Activated T-cell treated with anti-CD3 and anti-CD28 coated beads for 24 hours (primary cell): ENCODE results near the gene ITPR3.

Experiments used
- DNase-seq: peaks from one replicate; pipeline ENCODE4 v3.0.0-alpha.2; 2020; ENCODE audit warnings: low read depth

Gene ITPR3

DNA sequence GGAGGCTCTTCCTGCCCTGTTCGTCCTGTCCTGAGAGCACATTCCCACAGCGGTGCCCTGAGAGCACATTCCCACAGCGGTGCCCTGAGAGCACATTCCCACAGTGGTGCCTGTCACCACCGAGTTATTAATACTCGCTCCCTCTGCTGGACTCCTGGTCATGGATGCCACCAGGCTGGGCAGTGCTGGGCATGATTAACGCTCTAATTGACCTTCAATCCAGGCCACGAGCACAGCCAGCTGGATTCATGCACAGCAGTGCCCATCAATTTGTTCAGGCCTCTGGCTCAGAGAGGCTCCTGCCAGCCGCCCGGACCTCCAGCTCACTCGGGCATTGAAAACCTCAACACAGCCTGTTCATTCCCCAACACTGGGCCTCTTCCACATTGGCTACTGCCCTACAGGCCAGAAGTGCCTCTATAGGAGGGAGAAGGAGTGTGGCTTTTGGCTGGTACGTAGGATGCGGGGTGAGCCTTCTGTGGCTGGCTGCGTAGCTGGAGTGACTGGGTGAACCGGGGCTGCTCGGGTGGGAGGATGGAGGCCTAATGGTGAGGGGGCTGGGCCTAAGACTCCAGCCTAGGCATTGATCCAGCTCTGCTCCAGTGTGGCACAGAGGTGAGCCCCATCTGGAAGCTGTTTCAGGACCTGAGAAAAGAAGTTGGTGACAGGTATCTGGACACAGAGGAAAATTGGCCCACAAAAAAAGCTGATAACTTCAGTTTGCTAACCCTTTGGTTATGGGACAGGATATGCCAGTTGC is 116.3 kb downstream of the ITPR3 start:
- no peak for DNase-seq

DNA sequence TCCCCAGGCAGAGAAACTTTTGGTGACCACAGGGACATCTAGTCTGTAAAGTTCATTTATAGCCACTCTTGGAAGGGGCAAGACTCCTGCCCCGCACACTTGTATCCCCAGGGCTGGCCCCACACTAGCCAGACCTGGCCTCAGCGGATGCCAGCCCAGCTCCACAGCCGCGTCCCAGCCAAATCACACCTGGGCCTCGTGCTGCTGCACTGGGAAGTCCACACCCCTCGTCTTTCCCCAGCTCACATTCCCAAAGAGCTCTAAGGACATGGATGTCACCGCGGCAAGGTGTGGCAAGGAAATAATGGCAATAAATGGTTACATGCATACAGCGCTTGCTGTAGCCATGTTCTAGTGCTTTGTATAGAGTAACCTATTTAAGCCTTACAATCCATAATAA is 117.0 kb downstream of the ITPR3 start:
- DNase-seq = no peak

DNA sequence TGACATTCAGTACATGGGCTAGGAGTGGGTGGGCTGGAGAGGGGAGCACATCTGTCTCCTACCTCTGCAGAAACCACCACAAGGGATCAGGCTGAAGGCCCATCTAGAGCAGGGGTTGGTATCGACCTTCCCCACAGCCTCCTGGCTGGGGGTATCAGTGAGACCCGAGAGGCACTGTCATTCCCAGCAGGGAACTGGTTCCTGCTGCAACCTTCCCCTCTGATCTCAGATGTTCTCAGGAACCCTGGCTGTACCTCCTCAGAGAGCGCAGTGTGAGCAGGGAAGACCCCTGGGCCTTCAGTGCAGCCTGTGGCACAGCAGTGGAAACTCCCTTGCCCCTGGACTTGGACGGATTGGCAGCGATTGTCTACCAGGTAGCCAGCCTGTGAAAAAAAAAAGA is 117.8 kb downstream of the ITPR3 start:
- no peak for DNase-seq

DNA sequence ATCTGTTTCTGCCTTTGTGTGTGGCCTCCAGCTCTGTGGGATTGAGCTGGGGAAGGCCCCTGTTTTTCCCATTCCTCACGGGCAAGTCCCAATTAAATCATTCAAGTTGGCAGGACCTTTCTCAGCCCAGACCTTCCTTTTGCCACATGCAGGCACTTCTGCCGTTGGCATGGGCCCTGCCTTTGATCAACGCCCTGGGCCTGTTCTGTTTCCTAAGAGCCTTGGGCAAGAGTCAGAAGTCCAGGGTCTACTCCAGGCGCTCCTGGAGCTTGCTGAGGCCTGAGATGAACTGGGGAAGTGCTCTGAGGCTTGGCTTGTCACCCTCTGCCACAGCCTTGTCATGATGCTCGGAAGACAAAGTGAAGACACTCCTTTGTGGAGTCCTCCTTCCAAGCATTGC is 118.4 kb downstream of the ITPR3 start:
- DNase-seq = no peak

DNA sequence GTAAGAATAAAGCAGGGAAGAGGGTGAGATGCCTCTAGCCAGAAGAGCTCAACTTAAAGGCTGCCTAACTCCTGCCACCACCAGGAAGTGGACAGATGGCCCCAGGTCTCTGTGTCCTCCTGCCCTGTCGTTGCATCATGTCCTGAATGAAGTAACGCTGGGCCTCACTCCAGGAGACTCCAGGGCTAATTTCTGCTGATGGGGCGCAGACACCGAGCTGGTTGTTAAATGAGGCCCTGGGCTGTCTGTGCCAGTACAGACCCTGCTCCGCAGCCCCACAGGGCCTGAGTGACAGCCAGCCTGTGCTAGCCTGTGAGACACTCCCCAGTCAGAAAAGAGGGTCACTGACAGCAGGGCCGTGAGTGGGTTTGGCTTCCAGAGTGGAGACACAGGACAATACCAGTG is 119.1 kb downstream of the ITPR3 start:
- no peak for DNase-seq

DNA sequence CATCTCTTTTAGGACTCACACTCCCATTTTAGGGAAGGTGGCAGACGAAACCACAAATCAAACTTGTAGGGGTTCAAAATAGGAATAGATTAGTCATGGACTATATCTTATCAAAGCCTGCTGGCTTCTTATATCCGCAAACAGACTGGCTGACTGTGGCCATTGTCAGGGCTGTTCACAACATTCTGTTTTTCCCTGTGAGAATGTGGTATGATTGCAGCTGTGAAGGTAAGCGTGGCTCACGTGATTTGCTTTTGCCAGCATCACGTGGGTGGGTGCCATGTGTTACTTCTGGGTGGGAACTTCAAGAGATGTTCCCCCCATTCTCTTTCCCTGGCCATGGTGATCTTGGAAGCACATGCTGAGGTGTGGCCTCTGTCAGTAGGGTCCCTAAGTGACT is 119.7 kb downstream of the ITPR3 start:
- DNase-seq = no peak

DNA sequence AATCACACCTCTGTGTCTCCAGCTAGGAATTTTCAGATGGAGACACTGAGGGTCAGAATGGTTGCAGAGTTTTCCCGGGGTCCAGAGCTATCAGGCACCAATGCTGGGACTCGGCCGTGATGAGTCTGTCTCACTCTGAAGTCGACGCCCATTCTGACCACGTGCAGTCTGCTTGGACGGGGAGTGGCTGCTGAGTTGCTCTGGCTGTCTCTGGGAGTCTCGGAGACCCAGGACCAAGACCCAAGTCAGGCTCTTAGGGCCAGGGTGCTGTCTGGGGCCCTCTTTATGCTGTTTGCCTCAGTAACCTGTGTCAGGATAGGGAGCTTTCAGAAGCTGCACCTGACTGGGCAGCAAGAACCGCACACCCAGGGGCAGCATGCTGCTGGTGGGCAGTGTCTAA is 121.0 kb downstream of the ITPR3 start:
- no peak for DNase-seq

DNA sequence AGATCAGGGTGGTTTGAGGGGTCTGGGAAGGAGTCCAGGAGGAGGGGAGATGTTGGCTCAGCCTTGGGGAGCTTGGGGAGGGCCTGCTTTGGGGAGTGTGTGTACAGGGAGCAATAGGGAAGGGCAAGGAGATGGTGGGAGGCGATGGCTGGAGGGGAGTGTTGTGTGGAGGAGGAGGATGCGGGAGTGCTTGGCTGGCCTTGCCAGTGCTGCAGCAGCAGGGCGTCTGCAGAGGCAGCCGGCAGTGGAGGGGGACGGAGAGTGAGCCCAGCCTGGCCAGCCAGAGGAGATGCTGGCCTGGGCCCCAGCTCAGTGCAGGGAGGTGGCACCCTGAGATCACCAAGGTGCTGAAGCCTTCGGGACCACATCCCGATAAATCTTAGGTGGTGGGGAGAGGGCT is 121.7 kb downstream of the ITPR3 start:
- no peak for DNase-seq

DNA sequence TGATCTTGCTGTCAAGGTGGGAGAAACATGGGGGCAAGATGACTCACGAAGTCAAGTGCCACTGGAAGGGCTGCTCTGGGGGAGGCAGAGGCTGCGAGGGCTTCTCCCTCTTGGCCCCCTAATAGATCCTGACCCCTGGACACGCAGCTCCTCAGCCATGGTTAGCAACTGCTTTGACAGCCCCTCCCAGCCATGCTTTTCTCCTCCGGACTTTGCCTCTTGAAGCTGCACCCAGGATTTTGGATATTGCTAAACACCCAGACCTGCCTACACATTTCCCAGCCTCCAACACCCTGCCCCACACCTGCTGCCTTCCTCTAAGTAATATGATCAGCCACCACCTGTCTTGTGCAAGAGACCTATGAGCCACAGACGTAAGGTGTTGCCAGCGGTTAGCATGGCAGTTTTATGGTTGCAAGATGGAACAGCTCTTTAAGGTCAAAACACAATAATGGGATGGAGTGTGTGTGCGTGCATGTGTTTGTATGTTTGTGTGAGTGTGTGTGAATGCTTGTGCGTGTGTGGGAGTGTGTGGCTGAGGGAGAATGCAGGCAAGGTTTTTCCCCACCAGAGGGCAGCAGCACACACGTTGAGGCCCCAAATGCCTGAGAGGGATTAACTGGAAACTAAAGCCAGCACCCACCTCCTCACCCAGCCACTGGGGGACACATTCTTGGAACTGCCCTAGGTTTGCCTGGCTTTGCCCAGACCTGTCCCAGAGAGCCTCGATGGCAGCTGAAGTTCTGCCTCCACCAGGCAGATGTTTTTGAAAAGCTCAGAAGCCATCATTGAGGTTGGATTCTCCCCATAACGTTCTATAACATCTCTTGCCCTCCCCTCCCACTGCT is 123.1 kb downstream of the ITPR3 start:
- DNase-seq = peak; percentile 67

DNA sequence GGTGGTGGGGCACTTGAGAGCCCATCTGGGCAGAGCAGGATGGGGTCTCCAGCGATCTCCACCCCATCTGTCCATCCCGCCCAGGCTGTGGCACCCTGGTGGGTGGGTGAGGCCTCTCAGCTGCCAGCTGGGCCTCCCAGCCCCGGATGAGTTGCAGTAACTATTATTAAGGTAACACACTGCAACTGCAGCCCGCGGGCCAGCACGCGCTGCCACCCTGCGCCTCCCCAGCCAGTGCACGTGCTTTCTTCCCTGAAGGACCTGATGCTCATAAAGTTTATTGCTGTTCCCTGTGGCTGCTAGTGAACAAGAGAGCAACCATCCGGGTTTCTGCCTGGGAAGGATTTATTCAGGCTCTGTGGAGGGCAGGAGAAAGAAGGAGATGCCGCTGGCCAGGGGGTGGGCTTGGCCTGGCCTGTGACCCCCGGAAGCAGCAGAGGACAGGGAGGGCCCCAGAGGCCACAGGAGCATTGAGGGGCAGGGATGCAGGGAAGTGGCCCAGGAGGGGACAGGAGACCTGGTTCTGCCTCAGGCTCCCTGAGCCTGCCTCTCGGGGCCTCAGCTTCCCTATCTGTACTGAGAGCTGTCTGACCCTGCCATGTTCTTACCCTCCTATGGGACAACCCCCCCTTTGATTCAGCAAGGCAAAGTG is 123.9 kb downstream of the ITPR3 start:
- no peak for DNase-seq

DNA sequence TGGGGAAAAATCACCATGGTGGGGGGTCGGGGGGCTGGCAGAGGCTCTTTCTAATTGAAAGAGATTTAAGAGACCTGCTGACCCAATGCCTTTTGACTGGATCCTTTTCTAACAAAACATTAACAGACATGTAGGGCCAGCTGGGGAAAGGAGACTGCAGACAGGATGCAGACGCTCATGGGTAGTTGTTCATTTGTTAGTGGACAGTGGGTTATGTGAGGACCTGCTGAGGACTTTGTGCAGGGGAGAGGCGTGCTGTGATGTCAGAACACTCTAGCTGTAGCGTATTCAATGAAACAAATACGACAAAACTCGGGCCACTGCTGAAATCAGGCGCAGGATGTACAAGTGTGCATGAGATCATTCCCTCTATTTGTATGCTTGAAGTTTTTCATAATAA is 124.4 kb downstream of the ITPR3 start:
- DNase-seq = no peak
